ENCODE results near the gene MISP.

DNA sequence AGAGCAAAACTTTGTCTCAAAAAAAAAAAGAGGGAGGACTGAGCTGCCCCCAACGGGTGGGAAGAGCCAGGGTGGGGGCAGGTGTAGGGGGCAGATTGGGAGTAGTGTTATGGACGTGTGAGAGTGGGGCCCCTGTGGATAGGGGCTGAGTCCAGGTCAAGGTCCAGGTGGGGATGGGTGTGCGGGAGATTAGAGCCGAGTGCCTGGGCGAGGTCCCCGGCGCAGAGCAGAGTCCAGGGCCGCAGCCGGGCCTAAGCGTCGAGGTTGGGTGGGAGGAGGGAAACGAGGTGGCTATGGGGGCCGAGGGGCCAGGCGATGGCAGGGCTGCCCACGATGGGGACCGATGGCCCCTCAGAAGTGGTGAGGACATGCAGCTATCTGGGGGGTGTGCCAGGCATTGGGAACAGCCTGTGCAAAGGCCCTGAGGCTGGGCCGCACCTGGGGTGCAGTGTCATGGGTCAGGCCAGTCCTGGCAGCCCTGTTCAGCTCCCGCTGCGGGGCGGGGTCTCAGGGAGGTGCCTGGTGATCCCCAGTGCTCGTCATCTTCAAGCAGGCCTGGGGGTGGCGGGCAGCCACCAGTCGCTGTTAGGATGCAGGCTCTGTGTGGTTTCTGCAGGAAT is 12.3 kb upstream of the MISP start:
- TF ChIP-seq, protein P1, sequence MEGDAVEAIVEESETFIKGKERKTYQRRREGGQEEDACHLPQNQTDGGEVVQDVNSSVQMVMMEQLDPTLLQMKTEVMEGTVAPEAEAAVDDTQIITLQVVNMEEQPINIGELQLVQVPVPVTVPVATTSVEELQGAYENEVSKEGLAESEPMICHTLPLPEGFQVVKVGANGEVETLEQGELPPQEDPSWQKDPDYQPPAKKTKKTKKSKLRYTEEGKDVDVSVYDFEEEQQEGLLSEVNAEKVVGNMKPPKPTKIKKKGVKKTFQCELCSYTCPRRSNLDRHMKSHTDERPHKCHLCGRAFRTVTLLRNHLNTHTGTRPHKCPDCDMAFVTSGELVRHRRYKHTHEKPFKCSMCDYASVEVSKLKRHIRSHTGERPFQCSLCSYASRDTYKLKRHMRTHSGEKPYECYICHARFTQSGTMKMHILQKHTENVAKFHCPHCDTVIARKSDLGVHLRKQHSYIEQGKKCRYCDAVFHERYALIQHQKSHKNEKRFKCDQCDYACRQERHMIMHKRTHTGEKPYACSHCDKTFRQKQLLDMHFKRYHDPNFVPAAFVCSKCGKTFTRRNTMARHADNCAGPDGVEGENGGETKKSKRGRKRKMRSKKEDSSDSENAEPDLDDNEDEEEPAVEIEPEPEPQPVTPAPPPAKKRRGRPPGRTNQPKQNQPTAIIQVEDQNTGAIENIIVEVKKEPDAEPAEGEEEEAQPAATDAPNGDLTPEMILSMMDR (IDR thresholded peaks at IDR 0.05): no peak
- no peak for TF ChIP-seq POLR2A (IDR thresholded peaks at IDR 0.05)
